GM23338 (cell line): ENCODE results near the gene ZDHHC1. TPM values are rescaled to one million over a fixed set of nuclear protein-coding genes. Genes with fewer than 3 reads are reported as not detected.

Source experiments
- ATAC-seq: fragments of 200-7000 bp; cut with Tn5 transposase; 3 replicates; pipeline ENCODE4 v1.9.1; 2020
- DNase-seq: peaks from one replicate; pipeline ENCODE4 v3.0.0-alpha.2; 2015; ENCODE audit warnings: low spot score
- H2AFZ ChIP-seq: fragments of 200-600 bp; sonication (generic); 2 replicates; pipeline ENCODE4 v1.8.0; 2016; ENCODE audit warnings: antibody characterized with exemption, mild to moderate bottlenecking, moderate library complexity
- H3F3A ChIP-seq: fragments of 200-600 bp; sonication (generic); replicated peaks from 2 replicates; pipeline ENCODE4 v1.8.0; 2017; ENCODE audit warnings: antibody characterized with exemption, mixed run types, low read depth
- H3K27ac ChIP-seq: fragments of 200-600 bp; sonication (generic); 2 replicates; pipeline ENCODE4 v1.6.1; 2016; ENCODE audit warnings: low read depth
- H3K27me3 ChIP-seq: fragments of 200-600 bp; sonication (generic); 2 replicates; pipeline ENCODE4 v1.8.0; 2016; ENCODE audit warnings: mild to moderate bottlenecking, mixed run types, moderate library complexity; ENCODE audit not compliant: insufficient read depth
- H3K36me3 ChIP-seq: fragments of 200-600 bp; sonication (generic); 2 replicates; pipeline ENCODE4 v1.8.0; 2016; ENCODE audit warnings: mild to moderate bottlenecking; ENCODE audit not compliant: insufficient read depth
- H3K4me1 ChIP-seq: fragments of 200-600 bp; sonication (generic); 2 replicates; pipeline ENCODE4 v1.8.0; 2016; ENCODE audit warnings: mild to moderate bottlenecking, moderate library complexity; ENCODE audit not compliant: insufficient read depth
- H3K4me2 ChIP-seq: fragments of 200-600 bp; sonication (generic); 2 replicates; pipeline ENCODE4 v1.7.1; 2017; ENCODE audit warnings: mixed run types
- H3K4me3 ChIP-seq: fragments of 200-600 bp; sonication (generic); 2 replicates; pipeline ENCODE4 v1.6.1; 2016; ENCODE audit warnings: mixed run types
- H3K79me2 ChIP-seq: fragments of 200-600 bp; sonication (generic); replicated peaks from 2 replicates; pipeline ENCODE4 v1.8.0; 2017; ENCODE audit warnings: mild to moderate bottlenecking; ENCODE audit not compliant: insufficient read depth
- H3K9me2 ChIP-seq: fragments of 200-600 bp; sonication (generic); 2 replicates; pipeline ENCODE4 v1.8.0; 2017; ENCODE audit not compliant: insufficient read depth
- H4K20me1 ChIP-seq: fragments of 200-600 bp; sonication (generic); replicated peaks from 2 replicates; pipeline ENCODE4 v1.8.0; 2017; ENCODE audit warnings: mild to moderate bottlenecking; ENCODE audit not compliant: insufficient read depth
- H3K27ac Mint-ChIP-seq: 2 replicates; pipeline ENCODE4 v1.8.0; 2020; ENCODE audit warnings: inconsistent platforms, mild to moderate bottlenecking, moderate library complexity, mixed read lengths
- H3K27me3 Mint-ChIP-seq: 3 replicates; pipeline ENCODE4 v1.8.0; 2022; ENCODE audit warnings: low read depth, mild to moderate bottlenecking, moderate library complexity, mixed read lengths, inconsistent platforms; ENCODE audit not compliant: insufficient read depth, poor library complexity
- H3K36me3 Mint-ChIP-seq: 3 replicates; pipeline ENCODE4 v1.8.0; 2021; ENCODE audit warnings: low read depth, mild to moderate bottlenecking, inconsistent platforms, moderate library complexity, mixed read lengths
- H3K4me1 Mint-ChIP-seq: 3 replicates; pipeline ENCODE4 v1.8.0; 2020; ENCODE audit warnings: mild to moderate bottlenecking, inconsistent platforms, mixed read lengths
- H3K4me3 Mint-ChIP-seq: 3 replicates; pipeline ENCODE4 v1.8.0; 2021; ENCODE audit warnings: moderate library complexity, mild to moderate bottlenecking, inconsistent platforms, mixed read lengths
- H3K9me3 Mint-ChIP-seq: 3 replicates; pipeline ENCODE4 v1.8.0; 2020; ENCODE audit warnings: moderate library complexity, mild to moderate bottlenecking, inconsistent platforms, mixed read lengths
- CREB1 ChIP-seq: fragments of 250-450 bp; sonication (Bioruptor Pico); IDR thresholded peaks from 2 replicates; pipeline ENCODE4 v1.5.0; 2020; ENCODE audit warnings: low read depth, mild to moderate bottlenecking, moderate library complexity
- EZH2 ChIP-seq: fragments of 200-600 bp; sonication (generic); IDR thresholded peaks from one replicate; pipeline ENCODE4 v1.8.0; 2017; ENCODE audit warnings: antibody characterized with exemption, mild to moderate bottlenecking, low read depth; ENCODE audit not compliant: unreplicated experiment
- JUNB ChIP-seq: IDR thresholded peaks from one replicate; pipeline ENCODE4 v1.6.1; 2016; ENCODE audit warnings: antibody characterized with exemption; ENCODE audit not compliant: unreplicated experiment
- POLR2AphosphoS5 ChIP-seq: IDR thresholded peaks from 2 replicates; pipeline ENCODE4 v1.6.1; 2016; ENCODE audit warnings: antibody characterized with exemption, low read depth
- STAT1 ChIP-seq: IDR thresholded peaks from one replicate; pipeline ENCODE4 v1.6.1; 2016; ENCODE audit warnings: antibody characterized with exemption; ENCODE audit not compliant: unreplicated experiment
- ZNF114 ChIP-seq: fragments of 250-450 bp; sonication (Bioruptor Pico); IDR thresholded peaks from 2 replicates; pipeline ENCODE4 v1.5.0; 2020; ENCODE audit warnings: mild to moderate bottlenecking, moderate library complexity
- ZNF331 ChIP-seq: fragments of 250-450 bp; sonication (Bioruptor Pico); IDR thresholded peaks from 2 replicates; pipeline ENCODE4 v1.5.0; 2020; ENCODE audit warnings: low read depth, mild to moderate bottlenecking, moderate library complexity
- ZNF462 ChIP-seq: fragments of 250-450 bp; sonication (Bioruptor Pico); IDR thresholded peaks from 2 replicates; pipeline ENCODE4 v1.5.0; 2020; ENCODE audit warnings: mild to moderate bottlenecking, moderate library complexity
- polyA plus RNA-seq: library from polyadenylated mRNA; unstranded; fragments of >200 nt; fragmentation: Nextera tagmentation; extraction: Ambion mirVana; gene quantifications from 2 replicates; pipeline ENCODE4 v1.2.1, GENCODE V29; 2016
- total RNA-seq: library from RNA; depleted of rRNA; stranded (reverse); fragments of >200 nt; shearing (Covaris generic); gene quantifications from 2 replicates; pipeline ENCODE4 v1.2.3, GENCODE V29; 2014
- TF ChIP-seq, protein P1 (sequence below), 2 experiments: fragments of 200-600 bp in 1 of 2; sonication (generic) in 1 of 2; conservative IDR thresholded peaks; 2 replicates each; pipeline versions ENCODE4 v1.5.1 to v1.6.1; 2016 to 2017; ENCODE audit warnings: antibody characterized with exemption in 2 of 2, low read depth in 2 of 2, mild to moderate bottlenecking in 2 of 2, moderate library complexity in 1 of 2

The ZDHHC1 gene
- total and polyA plus RNA-seq, 2 experiments from 2014 or later = 1.4 to 2.7 TPM

GRCh38 chr16:67454852-67455251 lies 38.6 kb upstream of the ZDHHC1 start (continued):
- TF ChIP-seq EZH2 (no peak), ZNF114 (no peak), ZNF331 (no peak), ZNF462 (no peak), STAT1 (no peak)
- TF ChIP-seq, protein P1, sequence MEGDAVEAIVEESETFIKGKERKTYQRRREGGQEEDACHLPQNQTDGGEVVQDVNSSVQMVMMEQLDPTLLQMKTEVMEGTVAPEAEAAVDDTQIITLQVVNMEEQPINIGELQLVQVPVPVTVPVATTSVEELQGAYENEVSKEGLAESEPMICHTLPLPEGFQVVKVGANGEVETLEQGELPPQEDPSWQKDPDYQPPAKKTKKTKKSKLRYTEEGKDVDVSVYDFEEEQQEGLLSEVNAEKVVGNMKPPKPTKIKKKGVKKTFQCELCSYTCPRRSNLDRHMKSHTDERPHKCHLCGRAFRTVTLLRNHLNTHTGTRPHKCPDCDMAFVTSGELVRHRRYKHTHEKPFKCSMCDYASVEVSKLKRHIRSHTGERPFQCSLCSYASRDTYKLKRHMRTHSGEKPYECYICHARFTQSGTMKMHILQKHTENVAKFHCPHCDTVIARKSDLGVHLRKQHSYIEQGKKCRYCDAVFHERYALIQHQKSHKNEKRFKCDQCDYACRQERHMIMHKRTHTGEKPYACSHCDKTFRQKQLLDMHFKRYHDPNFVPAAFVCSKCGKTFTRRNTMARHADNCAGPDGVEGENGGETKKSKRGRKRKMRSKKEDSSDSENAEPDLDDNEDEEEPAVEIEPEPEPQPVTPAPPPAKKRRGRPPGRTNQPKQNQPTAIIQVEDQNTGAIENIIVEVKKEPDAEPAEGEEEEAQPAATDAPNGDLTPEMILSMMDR (conservative IDR thresholded peaks at IDR 0.05; ENCODE audit: low read depth in 2 of 2) = no peak

- H3K27ac Mint-ChIP-seq = no peak overlapping the region
- no peak for ATAC-seq
- H3K27me3 Mint-ChIP-seq = peaks cover 11% of the 10 kb centered on the region
- H3K27ac ChIP-seq = no peak overlapping the region
- H2AFZ ChIP-seq = no peak overlapping the region
- no peaks in the 10 kb centered on the region for H3K4me1 ChIP-seq
- peaks cover 2% of the 10 kb centered on the region; the same call in 2 of the 3 replicates for H3K36me3 Mint-ChIP-seq
- H3K4me1 Mint-ChIP-seq = peaks cover 10% of the 10 kb centered on the region
- H3K79me2 ChIP-seq = no peaks in the 10 kb centered on the region
- H3F3A ChIP-seq = no peaks in the 10 kb centered on the region
- no peak overlapping the region for H3K4me2 ChIP-seq
- no peak overlapping the region for H3K4me3 ChIP-seq
- H4K20me1 ChIP-seq = no peaks in the 10 kb centered on the region; the same call in 1 of the 2 replicates
- no peaks in the 10 kb centered on the region for H3K9me2 ChIP-seq
- no peaks in the 10 kb centered on the region for H3K9me3 Mint-ChIP-seq
- no peak overlapping the region; the same call in 2 of the 3 replicates for H3K4me3 Mint-ChIP-seq
- no peaks in the 10 kb centered on the region for H3K27me3 ChIP-seq
- H3K36me3 ChIP-seq = no peaks in the 10 kb centered on the region
- DNase-seq = no peak
- TF ChIP-seq ZNF331 (no peak), ZNF114 (no peak), CREB1 (no peak), POLR2AphosphoS5 (no peak), ZNF462 (no peak), STAT1 (no peak), JUNB (no peak)
These were observed 37.8 kb upstream of the ZDHHC1 start for GRCh38 chr16:67454104-67454503.
